ENCODE data around the gene RPS23.

GRCh38 chr5:82297711-82298110 is 19.6 kb upstream of the RPS23 start:
- no peak for TF ChIP-seq POLR2A (IDR thresholded peaks at IDR 0.05; ENCODE audit: low read length)
- no peak for TF ChIP-seq GATA1 (IDR thresholded peaks at IDR 0.05; ENCODE audit: low read depth, low read length)
